Left renal cortex interstitium (tissue), 4 donors: ENCODE data around the gene DIO3. TPM values are rescaled to one million over a fixed set of nuclear protein-coding genes. Genes with fewer than 3 reads are reported as not detected.

ENCODE experiments used
- polyA plus RNA-seq, 4 donors: library from polyadenylated mRNA; unstranded; fragments of 120-200 nt; gene quantifications; one replicate each; pipeline ENCODE4 v1.2.1, GENCODE V29; 2013; ENCODE audit not compliant: insufficient read length in 4 of 4

The DIO3 gene
- polyA plus RNA-seq, 4 donors, result 0.14 to 0.54 (median 0.20) TPM

Other genes with a start within 250 kb of the DIO3 start
- gene PPP2R5C, start 200.2 kb downstream of the DIO3 start, polyA plus RNA-seq, result 100 to 1,000 TPM in 2 of 4 donors, 10 to 100 TPM in 2; 95.9 to 113 (median 105) TPM